HG03196 (cell line): ENCODE data around the gene GLRX.

Experiments
- ATAC-seq: cut with Tn5 transposase; IDR thresholded peaks from one replicate; pipeline ENCODE4 v1.9.1; 2021; ENCODE audit not compliant: unreplicated experiment

Gene GLRX

DNA sequence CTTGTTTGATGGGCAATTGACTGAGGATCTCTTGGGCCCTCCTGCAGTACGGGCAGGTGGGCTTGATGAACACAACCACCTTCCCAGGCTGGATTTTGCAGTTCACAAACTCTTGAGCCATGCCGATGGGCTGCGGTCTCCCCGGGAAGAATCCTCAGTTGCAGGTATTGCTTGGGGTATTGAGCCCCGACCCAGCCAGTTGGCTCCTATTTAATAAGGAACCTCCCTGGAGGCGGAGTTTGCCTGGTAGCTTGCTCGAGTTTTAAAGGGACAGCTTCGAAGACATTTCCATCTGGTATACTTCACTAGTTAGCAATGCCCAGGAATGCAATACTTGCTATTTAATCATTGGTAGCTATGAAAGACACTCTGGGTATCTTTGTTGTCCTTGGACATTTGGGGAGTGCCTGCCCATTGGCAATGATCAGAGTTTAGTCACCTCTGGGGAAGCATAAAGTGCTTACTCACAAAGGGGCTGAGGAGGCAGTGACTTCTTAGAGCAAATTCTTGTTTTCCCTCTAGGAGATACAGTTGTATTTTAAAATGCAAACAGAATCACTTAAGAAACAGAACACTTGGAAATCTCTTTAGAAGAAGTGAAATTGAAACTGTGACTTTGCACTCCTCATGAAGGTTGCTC is at the start of gene GLRX:
GLRX (minus strand) TSS at position 185 of the 640 bp plus-strand sequence; CDS start at position 121, 64 bp downstream.
- peak; percentile 44 for ATAC-seq

GRCh38 chr5:95871146-95871806 is 48.8 kb upstream of the GLRX start:
- ATAC-seq, result no peak

DNA sequence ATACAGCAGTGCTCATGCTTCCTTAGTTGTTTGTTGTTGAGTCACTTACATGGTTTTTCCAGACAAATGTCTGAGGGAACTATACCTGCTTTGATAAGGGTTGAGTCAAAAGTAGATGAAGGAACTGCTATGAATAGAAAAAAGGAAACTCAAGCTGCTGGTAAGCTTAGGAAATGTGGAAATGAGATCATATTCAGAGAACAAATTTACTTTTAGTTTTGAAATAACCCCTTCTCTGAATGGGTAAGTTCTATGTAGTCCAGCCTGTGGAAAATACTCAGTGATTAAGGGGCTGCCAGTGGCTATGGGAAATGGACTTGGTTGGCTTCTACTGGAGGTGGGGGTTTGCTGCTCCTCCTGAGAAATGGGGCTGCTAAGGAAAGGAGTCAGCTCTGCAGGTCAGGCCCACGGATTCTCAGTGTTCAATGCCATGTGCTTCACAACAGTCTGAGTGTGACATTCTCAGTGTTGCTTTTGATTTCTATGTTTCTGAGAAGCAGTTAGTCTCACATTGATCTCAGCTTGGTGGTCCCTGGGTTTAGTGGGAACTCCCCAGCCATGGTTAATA is 47.7 kb upstream of the GLRX start:
- ATAC-seq, result peak; percentile 55

DNA sequence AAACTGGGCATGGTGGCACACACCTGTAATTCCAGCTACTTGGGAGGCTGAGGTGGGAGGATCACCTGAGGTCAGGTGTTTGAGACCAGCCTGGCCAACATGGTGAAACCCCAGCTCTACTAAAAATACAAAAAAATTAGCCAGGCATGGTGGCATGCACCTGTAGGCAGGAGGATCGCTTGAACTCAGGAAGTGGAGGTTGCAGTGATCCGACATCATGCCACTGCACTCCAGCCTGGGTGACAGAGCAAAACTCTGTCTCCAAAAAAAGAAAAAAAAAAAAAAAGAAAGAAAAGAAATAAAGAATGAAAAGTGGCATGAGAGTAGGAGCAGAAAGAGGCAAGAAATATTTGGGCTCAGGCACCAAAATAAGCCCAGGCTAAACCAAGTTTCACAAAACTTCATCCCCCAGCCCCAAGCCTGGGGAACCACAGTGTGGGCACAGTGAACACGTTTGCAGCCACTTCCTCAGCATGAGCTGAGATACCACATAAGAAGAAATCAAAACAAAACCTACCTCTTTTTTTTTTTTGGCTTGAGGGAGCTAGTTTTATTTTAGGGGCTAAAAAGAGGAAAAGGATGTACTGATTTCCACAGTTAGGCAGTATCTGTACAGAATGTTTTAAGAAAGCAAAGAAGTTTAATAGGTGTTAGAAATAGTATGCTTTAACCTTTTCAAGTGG is 46.8 kb upstream of the GLRX start:
- ATAC-seq, result peak; percentile 52

DNA sequence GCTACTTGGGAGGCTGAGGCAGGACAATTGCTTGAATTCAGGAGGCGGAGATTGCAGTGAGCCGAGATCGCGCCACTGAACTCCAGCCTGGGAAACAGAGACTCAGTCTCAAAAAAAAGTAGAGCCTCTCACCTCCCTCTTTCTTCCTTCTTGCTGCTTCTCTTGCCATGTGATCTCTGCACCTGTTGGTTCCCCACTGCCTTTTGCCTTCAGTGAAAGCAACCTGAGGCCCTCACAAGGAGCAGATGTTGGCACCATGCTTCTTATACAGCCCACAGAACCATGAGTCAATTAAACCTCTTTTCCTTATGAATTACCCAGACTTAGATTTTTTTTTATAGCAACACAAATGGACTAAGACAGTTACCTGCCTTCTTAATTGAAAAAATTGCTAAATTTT is 45.6 kb upstream of the GLRX start:
- no peak for ATAC-seq

DNA sequence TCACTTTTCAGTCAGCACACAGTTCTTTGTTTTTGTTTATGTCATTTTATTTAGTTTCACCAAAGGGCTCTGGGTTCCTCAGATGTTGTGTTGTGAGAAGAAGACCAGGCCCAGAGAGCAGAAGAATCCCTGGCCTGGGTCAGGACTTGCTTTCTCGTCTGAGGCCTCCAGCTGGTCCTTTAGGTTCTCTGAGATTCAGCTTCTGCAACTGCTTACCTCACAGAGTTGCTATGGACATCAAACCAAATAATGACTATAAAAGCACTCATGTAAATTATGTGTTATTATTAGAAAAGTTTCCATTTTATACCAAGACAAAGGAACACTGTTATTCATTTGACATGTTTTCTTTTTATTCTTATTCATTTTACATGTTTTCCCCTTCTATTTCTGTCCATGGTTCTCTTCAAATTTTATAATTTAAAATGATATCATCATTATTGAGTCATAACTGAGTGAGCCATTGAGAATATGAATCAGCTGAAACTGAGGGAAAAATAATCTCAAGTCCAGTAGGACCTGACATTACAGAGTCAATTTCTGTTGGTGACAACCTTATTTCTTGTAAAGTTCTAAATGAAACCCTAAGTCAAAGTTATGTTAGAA is 44.0 kb upstream of the GLRX start:
- ATAC-seq, result no peak

DNA sequence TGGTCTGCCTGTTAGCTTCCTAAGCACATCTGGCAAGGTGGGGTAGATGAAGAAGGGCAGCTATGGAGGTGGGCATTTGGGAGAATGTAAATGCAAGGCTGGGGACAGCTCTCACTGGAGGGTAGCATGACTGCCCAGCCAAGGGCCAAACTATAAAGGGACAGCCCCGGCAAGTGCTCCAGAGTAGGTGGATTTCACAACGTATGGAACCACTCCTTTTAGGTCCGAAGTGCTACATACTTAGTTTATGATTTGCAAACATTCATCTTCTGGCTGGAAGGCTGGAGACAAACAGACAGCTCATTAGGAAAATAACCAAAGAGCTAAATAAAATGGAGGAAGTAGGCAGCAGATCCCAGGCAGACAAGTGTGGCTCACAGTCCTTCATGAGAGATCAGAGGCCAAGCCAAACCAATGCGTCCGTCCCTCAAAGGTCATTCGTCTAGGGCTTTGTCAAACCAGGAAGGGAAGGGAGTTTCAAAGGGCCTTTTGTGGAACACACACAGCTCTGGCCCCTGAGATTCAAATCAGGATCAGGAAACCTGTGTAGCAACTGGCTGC is 42.5 kb upstream of the GLRX start:
- no peak for ATAC-seq

GRCh38 chr5:95864456-95864855 is 41.9 kb upstream of the GLRX start:
- ATAC-seq, result no peak

- ATAC-seq, result no peak
Measured at GRCh38 chr5:95863383-95863757, 40.8 kb upstream of the GLRX start.

DNA sequence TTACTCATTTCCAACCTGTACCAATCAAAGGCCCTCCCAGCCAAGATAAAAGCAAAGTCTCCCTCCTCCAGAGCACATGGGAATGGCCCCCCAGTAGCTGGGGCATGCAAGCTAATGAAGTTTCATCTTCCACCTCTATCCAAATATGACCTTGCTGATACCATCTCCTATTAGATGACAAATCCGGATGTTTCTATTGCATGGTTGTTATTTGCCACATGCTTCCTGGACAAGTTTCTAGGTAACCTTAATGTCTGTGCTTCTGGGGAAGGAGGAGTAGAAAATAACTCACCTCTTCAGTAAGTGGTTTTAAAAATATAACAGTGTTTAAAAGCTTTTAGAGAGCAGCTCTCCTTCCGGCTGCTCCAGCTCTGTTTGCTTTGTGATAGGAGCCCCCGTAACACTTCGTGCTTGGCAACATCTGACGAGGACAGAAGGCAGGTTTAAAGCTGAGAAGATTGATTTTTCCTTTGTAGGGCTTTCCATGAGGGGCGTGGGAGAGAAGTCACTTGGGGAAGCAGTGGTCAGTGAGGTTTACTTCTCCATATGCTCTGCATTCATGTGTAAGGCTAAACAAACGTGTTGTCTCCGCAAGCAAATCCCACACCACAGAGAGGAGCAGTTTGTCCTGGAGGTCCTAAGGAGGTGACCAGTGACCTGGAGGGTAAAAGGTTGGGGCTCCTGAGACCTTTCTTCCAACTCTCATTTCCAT is 40.3 kb upstream of the GLRX start:
- ATAC-seq, result no peak

DNA sequence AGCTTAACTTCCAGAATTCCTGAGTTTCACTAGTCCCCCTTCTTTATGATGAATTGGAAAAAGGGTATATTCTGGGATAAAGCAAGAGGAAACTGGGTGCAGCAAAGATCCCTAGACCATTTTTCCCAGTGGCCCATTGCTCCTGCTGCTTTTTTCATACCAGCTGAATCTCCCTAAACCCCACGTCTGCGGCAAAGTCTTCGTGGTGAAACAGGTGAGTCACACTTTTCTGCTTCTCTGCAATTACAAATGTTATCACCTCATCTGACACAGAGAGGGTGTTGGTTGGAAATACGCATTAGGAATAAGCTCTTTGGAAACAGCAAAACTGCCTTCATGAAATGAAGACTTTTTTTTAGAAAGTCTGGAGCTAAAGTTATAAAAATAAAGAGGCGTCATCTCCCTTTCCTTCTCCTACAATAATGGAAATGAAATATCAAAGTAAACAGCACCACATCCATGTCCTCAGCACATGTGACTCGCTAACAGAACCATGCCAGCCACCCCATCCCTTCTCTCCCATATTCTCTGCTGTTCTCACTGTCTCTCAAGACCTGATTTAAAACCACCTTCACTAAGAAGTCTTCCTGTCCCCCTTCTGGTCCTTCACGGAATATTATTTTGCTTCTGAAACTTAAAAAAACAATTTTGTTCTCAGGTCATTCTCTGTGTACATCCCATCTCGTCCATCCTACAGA is 39.5 kb upstream of the GLRX start:
- ATAC-seq, result no peak

- ATAC-seq, result no peak
Measured at GRCh38 chr5:95861221-95861863, 38.8 kb upstream of the GLRX start.

GRCh38 chr5:95859661-95860060 is 37.1 kb upstream of the GLRX start:
- no peak for ATAC-seq

DNA sequence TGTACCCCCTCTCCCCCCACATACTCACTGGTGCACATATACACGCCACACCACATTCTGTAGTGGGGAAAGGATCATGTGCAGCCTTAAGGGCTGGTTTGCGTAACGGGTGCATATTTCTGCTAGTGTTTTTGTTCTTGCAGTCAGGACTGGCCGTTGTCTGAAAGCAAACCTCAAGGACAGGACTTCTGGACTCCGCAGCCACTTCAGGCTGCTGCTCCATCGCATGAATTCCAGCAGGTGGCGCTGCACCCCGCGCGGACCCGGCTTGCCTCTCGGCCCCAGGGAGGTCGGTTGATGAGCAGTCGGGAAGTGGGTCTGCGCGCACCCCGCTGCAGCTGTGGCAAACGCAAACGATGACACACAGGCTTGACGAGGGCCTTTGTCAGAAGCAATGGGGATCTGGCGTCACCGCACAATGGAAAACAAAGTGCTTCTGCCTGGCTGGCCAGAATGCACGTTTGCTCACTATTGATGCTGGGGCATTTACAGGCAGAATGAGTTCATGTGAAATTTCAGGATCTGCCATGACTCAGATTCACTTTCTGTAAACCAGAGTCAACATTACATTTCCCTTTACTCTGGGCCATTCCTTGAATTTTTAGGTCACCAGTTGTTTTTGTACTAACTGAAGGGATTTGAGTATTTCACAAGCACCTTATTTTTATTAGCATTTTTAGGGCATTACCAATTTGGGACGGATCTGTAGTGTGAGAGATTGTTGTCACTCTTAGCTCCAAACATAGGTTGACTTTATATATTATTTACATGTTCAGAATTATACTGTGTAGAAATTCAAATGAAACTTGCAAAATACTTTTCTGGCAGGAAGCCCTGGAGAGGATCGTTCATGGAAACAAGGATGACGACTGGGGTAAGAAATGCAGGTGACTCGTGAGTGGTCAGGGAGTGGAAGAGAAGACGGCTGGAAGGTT is 36.4 kb upstream of the GLRX start:
- peak; percentile 91 for ATAC-seq

- no peak for ATAC-seq
Measured at GRCh38 chr5:95858023-95858461, 35.5 kb upstream of the GLRX start.

DNA sequence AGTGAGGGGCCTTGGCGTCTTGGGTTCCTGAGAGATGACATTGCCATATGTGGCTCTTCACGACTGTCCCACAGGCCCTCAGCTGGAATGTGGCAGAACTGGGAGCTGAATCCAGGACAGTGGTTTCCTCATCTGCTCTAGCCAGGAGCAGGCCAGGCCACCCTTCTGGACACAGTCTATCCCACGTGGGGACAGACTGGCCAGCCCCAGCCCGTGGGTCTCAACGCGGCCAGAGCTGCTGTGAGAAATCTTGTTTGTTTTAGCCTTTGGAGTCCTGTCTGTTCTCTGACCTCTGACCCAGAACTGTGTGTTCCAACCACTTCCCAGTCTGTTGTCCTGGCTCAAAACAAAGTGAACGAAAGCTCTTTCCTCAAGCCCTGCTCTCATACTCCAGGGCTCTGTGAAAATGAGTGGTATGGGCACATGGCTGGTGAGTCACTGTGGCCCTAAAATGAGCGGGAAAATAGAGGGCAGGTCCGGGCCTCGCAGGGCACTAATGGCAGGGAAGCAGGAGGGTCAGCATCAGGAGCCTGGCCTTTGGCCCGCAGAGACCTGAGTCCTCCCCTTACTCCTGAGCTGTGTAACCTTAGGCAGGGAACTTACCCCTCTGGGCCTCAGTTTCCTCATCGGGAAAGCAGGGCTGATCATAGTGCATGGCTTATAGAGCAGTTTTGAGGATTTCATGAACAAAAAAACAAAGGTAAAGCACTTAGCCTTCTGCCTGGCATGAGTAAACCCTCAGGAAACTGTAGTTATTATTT is 34.8 kb upstream of the GLRX start:
- no peak for ATAC-seq

- ATAC-seq, result no peak
Measured at GRCh38 chr5:95856501-95856981, 34.0 kb upstream of the GLRX start.
